Measurements from ENCODE around the gene PRCD.
"Not testable (repeated sequence)": the region's sequence is repeated elsewhere in the genome, so short reads cannot be mapped to it uniquely, and the experiment has no call there.

Gene PRCD

DNA sequence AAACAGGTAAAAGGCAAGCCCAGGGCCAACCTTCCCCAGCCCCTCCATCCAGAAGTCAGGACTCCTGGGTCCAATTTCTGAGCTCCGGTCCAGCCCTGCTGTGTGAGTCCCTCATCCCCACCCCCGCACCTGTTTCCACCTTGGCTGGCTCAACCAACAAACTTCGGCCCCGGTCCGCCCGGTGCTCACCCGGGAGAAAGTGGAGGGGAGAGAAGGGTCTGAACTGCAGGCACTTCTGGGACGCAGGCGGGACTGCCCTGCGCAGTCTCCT lies 39.2 kb upstream of the PRCD start:
- H3K36me3 Mint-ChIP-seq: peaks cover 31% of the 10 kb centered on the region
- ATAC-seq (peak; percentile 37), DNase-seq (ENCODE audit: low spot score in 2 of 2) (no peak)
- no peaks in the 10 kb centered on the region for H3K9me3 Mint-ChIP-seq
- peak overlapping the region; percentile 97 for H3K27ac Mint-ChIP-seq
- peaks cover 66% of the 10 kb centered on the region for H3K4me1 Mint-ChIP-seq
- H3K4me3 Mint-ChIP-seq: peak overlapping the region; percentile 91

DNA sequence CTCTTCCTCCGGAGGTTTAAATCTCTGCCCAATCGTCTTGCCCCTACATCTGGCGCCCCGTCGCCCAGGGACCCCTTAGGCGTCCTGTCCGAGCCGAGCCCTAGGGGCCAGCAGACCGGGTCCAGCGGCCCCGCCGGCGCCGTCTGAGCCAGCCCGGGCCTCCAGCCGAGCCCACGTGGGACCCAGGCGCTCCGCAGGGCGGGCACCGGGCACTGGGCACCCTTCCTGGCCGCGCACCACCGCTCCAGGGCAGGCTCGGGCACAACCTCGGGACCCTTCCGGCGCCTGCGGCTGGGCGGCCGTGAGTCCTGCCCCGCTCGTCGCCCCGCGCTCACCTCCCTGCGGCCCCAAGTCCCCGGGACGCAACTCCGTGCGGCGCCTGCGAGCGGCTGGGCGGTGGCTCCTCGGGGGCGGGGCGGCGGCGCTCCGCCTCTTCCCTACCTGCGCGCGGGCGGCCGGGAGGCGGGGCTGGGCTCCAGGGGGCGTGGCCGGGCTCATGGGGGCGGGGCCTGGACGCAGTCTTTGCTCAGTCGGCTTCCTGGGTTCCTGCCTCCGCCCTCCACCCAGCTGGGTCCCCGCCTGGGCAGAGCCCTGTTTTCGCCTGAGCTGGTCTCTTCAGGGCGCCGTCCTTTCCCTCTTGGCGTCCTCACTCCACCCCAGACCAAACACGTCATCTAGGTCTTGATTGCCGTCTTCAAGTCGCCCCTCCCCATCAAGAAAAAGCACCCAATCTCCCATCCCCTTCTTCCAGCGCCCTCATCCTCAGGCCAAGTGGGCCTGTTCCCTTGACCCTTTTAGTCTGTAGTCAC lies 38.6 kb upstream of the PRCD start, which contains the start of gene RHBDF2:
RHBDF2 (minus strand) TSS at position 406 of the 809 bp plus-strand sequence. CDS start 19,899 bp downstream, outside the sequence.
- peak within 1 kb of the TSS; percentile 97 for H3K27ac Mint-ChIP-seq
- peak within 1 kb of the TSS; percentile 91 for H3K4me3 Mint-ChIP-seq
- H3K4me1 Mint-ChIP-seq: peaks cover 61% of the 10 kb centered on the region
- ATAC-seq: peak; percentile 83
- peak; percentile 99 for DNase-seq (ENCODE audit: low spot score in 2 of 2)
- peaks cover 31% of the 10 kb centered on the region for H3K36me3 Mint-ChIP-seq
- H3K9me3 Mint-ChIP-seq: no peaks in the 10 kb centered on the region

DNA sequence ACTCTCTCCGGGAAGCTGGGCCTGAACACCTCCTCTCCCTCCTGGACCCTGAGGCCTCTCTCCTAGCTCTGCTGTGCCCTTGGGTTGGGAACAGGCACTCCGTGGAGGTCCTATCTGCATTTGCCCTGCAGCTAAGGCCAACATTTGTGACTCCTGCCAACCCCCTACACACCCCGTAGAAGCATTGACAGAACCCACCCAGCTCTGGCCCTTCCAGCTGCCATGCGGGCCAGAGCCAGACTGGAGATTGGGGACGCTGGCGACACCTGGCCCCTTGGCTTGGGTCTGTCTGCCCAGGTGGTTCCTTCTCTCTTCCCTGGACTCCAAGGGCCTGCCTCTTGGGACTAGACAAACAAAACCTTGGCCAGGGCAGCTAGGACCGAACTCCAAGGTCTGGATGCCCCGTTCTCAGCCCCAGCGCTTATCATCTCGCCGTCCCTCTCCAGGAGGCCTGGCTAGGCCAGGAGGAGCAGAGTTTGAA lies 38.0 kb upstream of the PRCD start:
- no peak for DNase-seq (ENCODE audit: low spot score in 2 of 2)
- Mint-ChIP-seq H3K4me3 (peak overlapping the region; percentile 91), H3K9me3 (no peaks in the 10 kb centered on the region), H3K36me3 (peaks cover 28% of the 10 kb centered on the region), H3K27ac (peak overlapping the region; percentile 97), H3K4me1 (peaks cover 60% of the 10 kb centered on the region)
- ATAC-seq: no peak

DNA sequence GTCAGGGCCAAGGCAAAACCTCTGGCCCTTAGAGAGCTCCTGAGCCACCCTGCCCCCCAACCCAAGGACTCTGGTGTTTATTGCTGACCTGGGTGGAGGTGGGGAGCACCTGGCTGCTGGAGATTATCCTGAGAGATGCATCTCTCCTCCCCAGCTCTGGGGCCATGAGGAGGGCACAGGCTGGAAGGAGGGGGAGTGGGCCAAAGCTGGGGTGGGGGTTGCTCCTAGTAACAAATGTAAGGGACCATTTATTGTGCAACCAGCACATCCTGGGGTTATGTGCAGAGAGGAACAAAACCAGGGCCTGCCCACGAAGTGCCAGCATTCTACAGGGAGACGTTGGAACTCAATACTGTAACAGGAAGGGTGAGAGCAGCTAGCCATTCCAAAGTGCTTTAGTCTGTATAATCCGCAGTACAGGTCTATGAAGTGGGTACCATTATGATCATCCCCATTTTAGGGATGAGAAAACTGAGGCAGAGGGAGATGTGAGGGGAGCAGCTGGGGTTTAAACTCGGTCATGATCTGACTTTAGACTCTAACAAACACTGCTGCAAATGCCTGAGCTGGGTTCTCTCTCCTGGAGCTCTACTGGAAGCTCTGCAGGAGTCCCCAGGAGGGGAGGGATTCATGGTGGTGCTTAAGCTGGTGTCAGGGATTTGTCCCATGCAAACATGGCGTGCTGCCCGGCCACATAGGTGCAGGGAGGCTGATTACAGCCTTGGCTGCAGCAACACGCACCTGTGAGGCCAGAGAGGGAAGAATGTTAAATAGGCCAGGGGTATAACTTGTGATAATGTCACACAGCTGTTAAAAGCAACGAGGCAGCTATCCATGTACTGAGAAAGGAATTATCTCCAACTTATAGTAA lies 37.3 kb upstream of the PRCD start:
- H3K4me3 Mint-ChIP-seq: peak overlapping the region; percentile 91
- H3K4me1 Mint-ChIP-seq: peaks cover 57% of the 10 kb centered on the region
- DNase-seq (ENCODE audit: low spot score in 2 of 2) (no peak), ATAC-seq (no peak)
- H3K27ac Mint-ChIP-seq: peak overlapping the region; percentile 97
- H3K9me3 Mint-ChIP-seq: no peaks in the 10 kb centered on the region
- peaks cover 22% of the 10 kb centered on the region for H3K36me3 Mint-ChIP-seq

DNA sequence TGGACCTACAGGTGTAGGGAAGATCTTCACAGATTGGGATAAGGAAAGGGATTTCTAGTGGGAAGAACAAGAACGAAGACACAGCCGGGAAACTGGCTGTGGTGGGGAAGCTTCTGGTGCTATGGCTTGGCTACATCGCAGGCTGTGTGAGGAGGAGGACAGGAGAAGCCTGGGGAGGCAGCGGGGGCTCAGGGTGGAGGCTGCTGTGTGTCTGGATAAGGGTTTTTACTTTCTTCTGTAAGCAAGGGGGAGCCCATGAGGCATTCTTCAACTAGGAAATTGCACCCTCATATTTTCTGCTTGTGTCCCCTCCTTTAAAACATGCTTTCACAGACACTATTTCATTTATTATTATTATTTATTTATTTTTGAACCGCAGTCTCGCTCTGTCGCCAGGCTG lies 35.7 kb upstream of the PRCD start:
- DNase-seq (ENCODE audit: low spot score in 2 of 2): no peak
- no peak for ATAC-seq

DNA sequence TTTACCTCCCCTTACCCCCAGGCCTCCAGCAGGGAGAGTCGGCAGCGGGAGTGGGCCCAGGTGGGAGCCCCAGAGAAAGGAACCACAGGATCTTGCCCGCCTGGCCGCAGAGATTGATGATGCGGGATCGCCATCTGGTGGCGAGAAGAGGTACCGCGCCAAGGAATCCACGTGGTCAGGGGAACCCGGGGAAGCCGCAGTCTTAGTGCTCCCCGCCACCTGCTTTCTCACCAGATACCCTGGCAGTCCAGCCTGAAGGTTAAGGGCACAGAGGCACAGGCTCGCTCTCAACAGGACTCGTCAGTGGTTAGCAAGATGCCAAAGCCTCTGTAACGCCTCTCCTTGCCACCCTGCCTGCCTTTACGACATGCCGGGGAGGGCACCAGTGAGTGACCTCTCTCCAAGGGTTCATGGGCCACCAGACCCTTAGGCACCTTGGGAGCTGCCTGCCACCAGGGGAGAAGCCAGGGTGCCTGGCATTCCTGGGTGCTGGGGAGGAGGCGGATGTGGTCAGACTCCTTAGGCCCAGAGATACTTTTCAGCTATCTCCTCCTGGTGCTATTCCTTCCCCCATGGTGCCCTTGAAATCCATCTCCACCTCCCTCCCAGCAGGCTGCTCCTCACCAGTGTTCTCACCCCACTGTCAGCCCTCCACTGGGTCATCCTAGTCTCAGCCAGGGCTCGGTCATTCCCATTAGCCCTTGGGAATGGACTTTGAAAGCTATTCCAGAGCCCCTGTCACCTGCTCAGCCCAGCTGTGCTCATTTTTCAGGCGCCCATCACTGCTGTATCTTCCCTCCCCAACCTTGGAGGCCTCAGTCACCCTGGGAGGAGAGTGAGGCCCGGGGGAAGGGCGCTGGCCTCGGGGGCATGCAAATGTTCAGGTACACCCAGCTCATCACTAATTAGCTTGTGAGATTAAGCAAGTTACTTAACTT lies 33.2 kb upstream of the PRCD start:
- H3K9me3 Mint-ChIP-seq: no peaks in the 10 kb centered on the region
- peaks cover 40% of the 10 kb centered on the region for H3K4me1 Mint-ChIP-seq
- peak overlapping the region; percentile 56 for H3K27ac Mint-ChIP-seq

More for the DNA sequence above, 35.7 kb upstream of the PRCD start:
- peaks cover 13% of the 10 kb centered on the region for H3K36me3 Mint-ChIP-seq
- H3K27ac Mint-ChIP-seq: peak overlapping the region; percentile 56
- H3K4me3 Mint-ChIP-seq: no peak overlapping the region
- peaks cover 51% of the 10 kb centered on the region for H3K4me1 Mint-ChIP-seq
- no peaks in the 10 kb centered on the region for H3K9me3 Mint-ChIP-seq

DNA sequence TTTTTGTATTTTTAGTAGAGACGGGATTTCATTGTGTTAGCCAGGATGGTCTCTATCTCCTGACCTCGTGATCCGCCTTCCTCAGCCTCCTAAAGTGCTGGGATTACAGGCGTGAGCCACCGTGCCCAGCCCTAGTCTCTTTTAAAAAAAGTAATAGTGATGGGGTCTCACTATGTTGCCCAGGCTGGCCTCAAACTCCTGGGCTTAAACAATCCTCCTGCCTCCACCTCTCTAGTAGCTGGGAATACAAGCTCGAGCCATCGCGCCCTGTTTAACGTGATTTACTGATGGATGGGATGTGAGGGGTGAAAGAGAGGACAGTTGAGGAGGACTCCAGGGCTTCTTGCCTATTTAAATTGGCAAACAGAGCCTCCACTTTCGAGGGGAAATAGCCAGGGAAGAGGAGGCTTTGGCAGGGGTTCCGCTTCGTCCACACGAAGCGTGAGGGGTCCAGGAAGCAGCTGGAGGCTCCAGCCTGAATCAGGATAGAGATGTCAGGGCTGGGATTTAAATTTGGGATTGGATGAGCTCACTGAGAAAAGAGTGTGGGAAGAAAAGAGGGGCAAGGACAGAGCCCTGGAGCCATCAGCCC lies 31.3 kb upstream of the PRCD start:
- not testable (repeated sequence) for H3K36me3 Mint-ChIP-seq; ATAC-seq; H3K9me3 Mint-ChIP-seq; H3K4me3 Mint-ChIP-seq; DNase-seq (ENCODE audit: low spot score in 2 of 2)
- H3K4me1 Mint-ChIP-seq: peaks cover 43% of the 10 kb centered on the region
- peak overlapping the region; percentile 71 for H3K27ac Mint-ChIP-seq

More for the DNA sequence above, 33.2 kb upstream of the PRCD start:
- H3K4me3 Mint-ChIP-seq: no peak overlapping the region
- DNase-seq (ENCODE audit: low spot score in 2 of 2) (peak; percentile 97 to 98), ATAC-seq (peak; percentile 88)
- peaks cover 8% of the 10 kb centered on the region for H3K36me3 Mint-ChIP-seq

DNA sequence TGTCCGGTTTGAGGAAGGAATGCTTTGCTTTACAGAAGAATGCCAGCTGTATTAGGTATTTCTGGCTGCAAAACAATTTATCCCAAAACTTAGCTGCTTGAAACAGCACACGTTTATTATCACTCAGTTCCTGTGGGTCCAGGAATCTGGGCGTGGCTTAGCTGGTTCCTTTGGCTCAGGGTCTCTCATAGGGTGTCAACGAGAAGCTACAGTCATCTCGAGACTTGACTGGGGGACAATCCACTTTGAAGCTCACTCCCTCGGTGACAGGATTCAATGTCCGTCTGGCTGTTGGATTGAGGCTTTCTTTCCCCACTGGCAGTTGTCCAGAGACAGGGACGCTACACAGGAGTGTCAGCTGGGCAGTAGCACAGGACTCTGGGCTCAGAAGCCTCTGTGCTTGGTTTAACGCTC lies 29.0 kb upstream of the PRCD start:
- Mint-ChIP-seq H3K9me3 (no peaks in the 10 kb centered on the region), H3K4me3 (no peak overlapping the region), H3K27ac (peak overlapping the region; percentile 88), H3K36me3 (peaks cover 18% of the 10 kb centered on the region), H3K4me1 (peaks cover 63% of the 10 kb centered on the region)
- no peak for ATAC-seq
- DNase-seq (ENCODE audit: low spot score in 2 of 2): no peak

DNA sequence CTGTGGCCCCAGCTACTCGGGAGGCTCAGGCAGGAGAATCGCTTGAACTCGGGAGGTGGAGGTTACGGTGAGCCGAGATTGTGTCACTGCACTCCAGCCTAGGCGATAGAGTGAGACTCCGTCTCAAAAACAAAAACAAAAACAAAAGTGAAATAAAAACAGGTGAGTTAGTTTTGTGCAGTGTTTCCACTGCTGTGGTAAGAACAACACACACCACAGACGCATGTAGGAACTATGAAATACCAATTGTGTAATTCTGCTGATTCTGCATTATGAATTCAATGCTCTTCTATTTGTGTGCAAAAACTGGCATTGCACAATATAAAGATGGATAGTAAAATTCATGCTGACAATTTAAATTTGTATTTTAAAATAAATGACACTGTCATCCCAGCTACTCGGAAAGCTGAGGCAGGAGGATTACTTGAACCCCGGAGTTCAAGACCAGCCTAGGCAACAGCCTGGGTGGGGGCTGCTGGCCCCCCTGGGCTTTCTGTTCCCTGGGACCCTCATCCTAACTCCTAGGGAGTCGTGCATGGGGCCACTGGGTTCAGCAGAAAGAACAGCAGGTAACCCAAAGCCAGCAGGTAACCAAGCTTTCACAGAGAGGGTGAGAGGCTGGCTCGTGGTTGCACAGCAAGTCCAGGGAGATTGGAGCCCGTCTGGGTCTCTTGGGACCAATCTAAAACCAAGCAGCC lies 28.0 kb upstream of the PRCD start:
- DNase-seq (ENCODE audit: low spot score in 2 of 2) (no peak), ATAC-seq (no peak)
- peak overlapping the region; percentile 88 for H3K27ac Mint-ChIP-seq
- H3K4me3 Mint-ChIP-seq: no peak overlapping the region
- peaks cover 21% of the 10 kb centered on the region for H3K36me3 Mint-ChIP-seq
- peaks cover 67% of the 10 kb centered on the region for H3K4me1 Mint-ChIP-seq
- no peaks in the 10 kb centered on the region for H3K9me3 Mint-ChIP-seq

DNA sequence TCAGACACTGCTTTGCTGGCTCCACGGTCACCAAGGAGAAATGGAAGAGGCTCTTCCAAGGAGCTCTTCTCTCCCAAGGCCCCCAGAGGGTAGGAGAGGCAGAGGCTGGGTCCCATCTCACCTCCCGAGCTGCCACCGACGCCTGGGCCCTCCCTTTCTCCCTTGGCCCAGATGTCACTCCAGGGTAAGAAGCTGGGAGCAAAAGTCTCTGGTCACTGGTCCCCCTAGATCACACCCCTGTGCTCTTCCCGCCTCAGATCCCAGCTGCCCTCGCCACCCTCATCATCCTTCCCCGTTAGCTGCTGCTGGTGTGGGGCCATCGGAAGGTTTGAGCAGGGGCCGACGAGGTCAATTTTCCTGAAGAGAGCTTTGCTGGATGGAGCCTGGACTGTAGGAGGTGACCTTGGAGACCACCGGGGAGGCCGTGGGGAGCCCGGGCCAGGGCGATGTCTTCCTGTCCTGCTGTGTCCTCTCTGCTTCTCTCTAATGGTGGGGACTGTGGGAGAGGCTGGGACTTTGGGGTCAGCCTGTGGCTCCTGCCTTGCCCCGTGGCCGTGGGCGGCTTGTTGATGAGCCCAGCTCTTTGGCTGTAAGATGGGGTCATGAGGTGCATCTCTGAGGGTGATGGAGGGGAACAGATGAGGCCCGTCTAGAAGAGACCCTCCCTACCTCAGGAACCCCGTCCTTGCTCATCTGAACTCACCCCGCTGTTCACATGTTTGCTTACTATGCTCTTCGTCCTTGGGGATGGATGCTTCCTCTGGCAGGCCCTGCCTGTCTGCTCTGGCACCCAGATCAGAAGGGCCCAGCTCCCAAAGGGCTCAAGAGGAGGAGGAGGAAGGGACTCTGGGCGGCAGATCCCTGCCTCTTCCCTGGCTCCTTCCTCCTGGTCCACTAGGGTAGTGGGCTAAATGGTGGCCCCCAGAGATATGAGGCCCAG lies 27.2 kb upstream of the PRCD start:
- DNase-seq (ENCODE audit: low spot score in 2 of 2) (no peak), ATAC-seq (no peak)
- Mint-ChIP-seq H3K9me3 (no peaks in the 10 kb centered on the region), H3K36me3 (peaks cover 19% of the 10 kb centered on the region), H3K27ac (peak overlapping the region; percentile 88), H3K4me1 (peaks cover 65% of the 10 kb centered on the region), H3K4me3 (no peak overlapping the region)

DNA sequence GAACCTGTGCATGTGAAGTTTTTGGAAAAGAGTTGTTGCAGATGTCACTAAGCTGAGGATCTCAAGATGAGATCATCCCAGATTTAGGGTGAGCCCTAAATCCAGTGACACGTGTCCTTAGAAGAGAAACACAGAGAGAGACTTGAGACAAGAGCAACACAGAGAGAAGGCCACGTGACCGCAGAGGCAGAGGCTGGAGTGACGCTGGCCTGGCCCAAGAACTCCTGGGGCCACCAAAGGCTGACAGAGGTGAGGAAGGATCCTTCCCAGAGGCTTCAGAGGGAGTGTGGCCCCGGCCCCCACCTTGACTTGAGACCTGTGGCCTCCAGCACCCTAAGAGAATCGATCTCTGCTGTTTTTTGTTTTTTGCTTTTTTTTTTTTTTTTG lies 26.5 kb upstream of the PRCD start:
- H3K9me3 Mint-ChIP-seq: no peaks in the 10 kb centered on the region
- H3K4me1 Mint-ChIP-seq: peaks cover 67% of the 10 kb centered on the region
- H3K4me3 Mint-ChIP-seq: no peak overlapping the region
- H3K27ac Mint-ChIP-seq: peak overlapping the region; percentile 88
- DNase-seq (ENCODE audit: low spot score in 2 of 2): no peak
- H3K36me3 Mint-ChIP-seq: peaks cover 15% of the 10 kb centered on the region
- no peak for ATAC-seq

DNA sequence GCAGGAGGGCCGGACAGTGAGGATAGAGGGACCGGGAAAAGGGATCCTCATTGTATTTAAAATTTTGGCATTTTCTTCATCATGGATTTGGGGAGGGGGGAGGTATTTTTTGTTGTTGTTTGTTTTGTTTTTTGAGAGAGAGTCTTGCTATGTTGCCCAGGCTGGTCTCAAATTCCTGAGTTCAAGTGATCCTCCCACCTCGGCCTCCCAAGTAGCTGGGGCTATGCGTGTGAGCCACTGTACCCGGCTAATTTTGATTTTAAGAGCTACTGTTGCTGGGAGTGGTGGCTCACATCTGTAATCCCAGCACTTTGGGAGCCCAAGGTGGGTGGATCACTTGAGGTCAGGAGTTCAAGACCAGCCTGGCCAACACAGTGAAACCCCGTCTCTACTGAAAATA lies 25.5 kb upstream of the PRCD start:
- not testable (repeated sequence) for ATAC-seq
- H3K4me1 Mint-ChIP-seq: peaks cover 71% of the 10 kb centered on the region

DNA sequence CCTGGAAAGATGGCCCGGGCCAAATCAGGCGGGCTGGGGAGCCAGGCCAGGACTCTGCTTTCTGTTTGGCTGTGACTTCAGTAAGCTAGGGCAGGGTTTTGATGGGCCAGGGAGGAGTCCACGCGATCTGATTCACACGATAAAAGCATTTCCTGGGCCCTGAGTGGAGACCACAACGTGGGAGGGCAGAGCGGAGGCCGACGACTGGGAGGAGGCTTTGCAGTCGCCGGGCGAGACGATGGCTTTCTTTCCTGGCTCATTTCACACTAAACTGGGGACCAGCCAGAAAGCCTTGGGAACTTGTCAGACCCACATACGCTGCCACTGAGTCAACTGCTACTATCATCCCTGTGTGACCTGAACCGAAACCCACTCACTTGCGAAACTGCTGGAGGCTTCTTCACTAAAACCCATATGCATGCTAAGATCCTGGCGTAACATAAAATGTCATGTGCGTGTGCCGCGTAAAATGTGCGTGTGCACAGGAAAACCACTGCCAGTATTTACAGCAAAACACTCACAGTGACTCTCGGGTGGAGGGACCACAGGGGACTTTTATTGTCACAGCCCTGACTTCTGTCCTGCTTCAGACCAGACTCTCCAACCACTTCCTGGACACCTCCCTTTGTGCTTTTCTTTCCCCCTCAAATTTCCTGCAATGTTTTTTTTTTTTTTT lies 24.4 kb upstream of the PRCD start:
- H3K4me1 Mint-ChIP-seq: peaks cover 81% of the 10 kb centered on the region
- peak overlapping the region; percentile 97 for H3K27ac Mint-ChIP-seq
- H3K36me3 Mint-ChIP-seq: peaks cover 15% of the 10 kb centered on the region
- ATAC-seq (peak; percentile 93), DNase-seq (ENCODE audit: low spot score in 2 of 2) (peak; percentile 62 to 91)
- H3K9me3 Mint-ChIP-seq: no peaks in the 10 kb centered on the region
- peak overlapping the region; percentile 63 for H3K4me3 Mint-ChIP-seq

More for the DNA sequence above, 25.5 kb upstream of the PRCD start:
- peaks cover 15% of the 10 kb centered on the region for H3K36me3 Mint-ChIP-seq
- DNase-seq (ENCODE audit: low spot score in 2 of 2); H3K9me3 Mint-ChIP-seq: not testable (repeated sequence)
- H3K4me3 Mint-ChIP-seq: peak overlapping the region; percentile 63
- peak overlapping the region; percentile 97 for H3K27ac Mint-ChIP-seq

Data from stimulated activated effector memory CD8-positive, alpha-beta T cell treated with anti-CD3 and anti-CD28 coated beads, Interleukin-12 subunit alpha, Interleukin-12 subunit beta, amount 100 ng/mL, for 72 hours (primary cell).